ENCODE data around the gene DPCD.

Gene DPCD

GRCh38 chr10:101649525-101650085 lies 61.5 kb downstream of the DPCD start:
- peaks cover 37% of the 10 kb centered on the region for H3K4me1 Mint-ChIP-seq
- H3K36me3 Mint-ChIP-seq (ENCODE audit: low read depth): peaks cover 20% of the 10 kb centered on the region
- DNase-seq: no peak
- H3K4me3 Mint-ChIP-seq: no peak overlapping the region
- no peak overlapping the region for H3K27ac Mint-ChIP-seq
- TF ChIP-seq, protein P1, sequence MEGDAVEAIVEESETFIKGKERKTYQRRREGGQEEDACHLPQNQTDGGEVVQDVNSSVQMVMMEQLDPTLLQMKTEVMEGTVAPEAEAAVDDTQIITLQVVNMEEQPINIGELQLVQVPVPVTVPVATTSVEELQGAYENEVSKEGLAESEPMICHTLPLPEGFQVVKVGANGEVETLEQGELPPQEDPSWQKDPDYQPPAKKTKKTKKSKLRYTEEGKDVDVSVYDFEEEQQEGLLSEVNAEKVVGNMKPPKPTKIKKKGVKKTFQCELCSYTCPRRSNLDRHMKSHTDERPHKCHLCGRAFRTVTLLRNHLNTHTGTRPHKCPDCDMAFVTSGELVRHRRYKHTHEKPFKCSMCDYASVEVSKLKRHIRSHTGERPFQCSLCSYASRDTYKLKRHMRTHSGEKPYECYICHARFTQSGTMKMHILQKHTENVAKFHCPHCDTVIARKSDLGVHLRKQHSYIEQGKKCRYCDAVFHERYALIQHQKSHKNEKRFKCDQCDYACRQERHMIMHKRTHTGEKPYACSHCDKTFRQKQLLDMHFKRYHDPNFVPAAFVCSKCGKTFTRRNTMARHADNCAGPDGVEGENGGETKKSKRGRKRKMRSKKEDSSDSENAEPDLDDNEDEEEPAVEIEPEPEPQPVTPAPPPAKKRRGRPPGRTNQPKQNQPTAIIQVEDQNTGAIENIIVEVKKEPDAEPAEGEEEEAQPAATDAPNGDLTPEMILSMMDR (IDR thresholded peaks at IDR 0.05): no peak
- H3K9me3 Mint-ChIP-seq: no peaks in the 10 kb centered on the region
- no peaks in the 10 kb centered on the region for H3K27me3 Mint-ChIP-seq (ENCODE audit: low read depth, poor library complexity)

DNA sequence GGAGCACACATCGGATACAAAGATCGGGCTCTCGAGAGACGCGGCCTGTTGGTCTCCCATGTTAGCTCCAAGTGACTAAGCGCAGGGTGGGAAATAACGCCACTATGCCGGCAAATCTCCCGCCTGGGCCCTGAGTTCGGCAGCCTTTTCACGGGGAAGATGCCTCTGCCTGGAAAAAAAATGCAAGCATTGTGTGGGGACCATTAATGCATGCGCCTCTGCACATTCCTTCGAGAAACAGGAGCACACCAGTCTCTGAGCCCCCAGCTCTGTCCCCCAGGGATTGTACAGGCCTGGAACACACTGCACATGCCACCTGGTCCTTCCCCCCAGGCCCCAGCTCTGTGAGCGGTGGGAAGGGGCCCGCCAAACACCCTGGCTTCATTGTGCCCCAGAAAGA lies 62.7 kb downstream of the DPCD start:
- TF ChIP-seq, protein P1 (IDR thresholded peaks at IDR 0.05): no peak
- Mint-ChIP-seq H3K4me1 (peaks cover 32% of the 10 kb centered on the region), H3K36me3 (ENCODE audit: low read depth) (peaks cover 28% of the 10 kb centered on the region), H3K27me3 (ENCODE audit: low read depth, poor library complexity) (no peaks in the 10 kb centered on the region), H3K9me3 (no peaks in the 10 kb centered on the region), H3K4me3 (no peak overlapping the region), H3K27ac (no peak overlapping the region)
- DNase-seq: no peak

- no peak for DNase-seq
- no peaks in the 10 kb centered on the region for H3K27me3 Mint-ChIP-seq (ENCODE audit: low read depth, poor library complexity)
- H3K27ac Mint-ChIP-seq: no peak overlapping the region
- H3K4me3 Mint-ChIP-seq: no peak overlapping the region
- H3K9me3 Mint-ChIP-seq: no peaks in the 10 kb centered on the region
- TF ChIP-seq, protein P1 (IDR thresholded peaks at IDR 0.05): no peak
- peaks cover 33% of the 10 kb centered on the region for H3K36me3 Mint-ChIP-seq (ENCODE audit: low read depth)
- peaks cover 27% of the 10 kb centered on the region for H3K4me1 Mint-ChIP-seq
Measured at GRCh38 chr10:101651336-101651735, 63.2 kb downstream of the DPCD start.

- no peak for DNase-seq
- Mint-ChIP-seq H3K36me3 (ENCODE audit: low read depth) (peaks cover 34% of the 10 kb centered on the region), H3K4me1 (peaks cover 22% of the 10 kb centered on the region), H3K27me3 (ENCODE audit: low read depth, poor library complexity) (no peaks in the 10 kb centered on the region), H3K4me3 (no peak overlapping the region), H3K9me3 (no peaks in the 10 kb centered on the region), H3K27ac (no peak overlapping the region)
- TF ChIP-seq, protein P1 (IDR thresholded peaks at IDR 0.05): no peak
Measured at GRCh38 chr10:101653536-101653935, 65.4 kb downstream of the DPCD start.

- no peaks in the 10 kb centered on the region for H3K9me3 Mint-ChIP-seq
- TF ChIP-seq, protein P1 (IDR thresholded peaks at IDR 0.05): no peak
- no peak overlapping the region for H3K4me3 Mint-ChIP-seq
- H3K36me3 Mint-ChIP-seq (ENCODE audit: low read depth): peaks cover 26% of the 10 kb centered on the region
- no peak for DNase-seq
- peak overlapping the region; percentile 26 for H3K27ac Mint-ChIP-seq
- peaks cover 39% of the 10 kb centered on the region for H3K4me1 Mint-ChIP-seq
- H3K27me3 Mint-ChIP-seq (ENCODE audit: low read depth, poor library complexity): no peaks in the 10 kb centered on the region
Measured at GRCh38 chr10:101655570-101655969, 67.4 kb downstream of the DPCD start.

DNA sequence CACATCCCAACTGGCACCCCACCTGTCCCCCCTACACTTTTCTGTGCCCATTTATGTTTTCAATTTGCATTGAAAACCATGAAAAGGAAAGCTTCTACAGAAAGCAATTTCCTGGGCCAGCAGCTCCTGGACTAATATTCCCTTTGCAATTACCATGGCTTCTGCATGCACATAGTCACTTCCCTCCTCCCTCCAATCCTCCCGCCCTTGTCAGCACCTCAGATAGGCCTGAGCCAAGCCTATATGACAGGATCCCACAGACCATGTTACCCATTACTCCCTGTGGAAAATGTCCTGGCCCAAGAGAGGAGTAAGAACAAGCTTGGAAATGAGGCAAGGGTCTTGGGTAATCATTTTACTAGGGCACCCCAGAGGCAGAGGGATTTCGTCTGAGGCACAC lies 68.8 kb downstream of the DPCD start:
- H3K4me3 Mint-ChIP-seq: no peak overlapping the region
- TF ChIP-seq, protein P1 (IDR thresholded peaks at IDR 0.05): no peak
- peaks cover 52% of the 10 kb centered on the region for H3K4me1 Mint-ChIP-seq
- no peaks in the 10 kb centered on the region for H3K27me3 Mint-ChIP-seq (ENCODE audit: low read depth, poor library complexity)
- H3K36me3 Mint-ChIP-seq (ENCODE audit: low read depth): peaks cover 26% of the 10 kb centered on the region
- H3K27ac Mint-ChIP-seq: no peak overlapping the region
- H3K9me3 Mint-ChIP-seq: no peaks in the 10 kb centered on the region
- no peak for DNase-seq
